Raji (cell line): Measurements from ENCODE around the gene ZNF423.

ENCODE experiments used
- POLR2A ChIP-seq: IDR thresholded peaks from 2 replicates; pipeline ENCODE4 v1.6.1; 2011; ENCODE audit warnings: low read depth, low read length, control low read depth; ENCODE audit not compliant: insufficient read depth

Gene ZNF423

DNA sequence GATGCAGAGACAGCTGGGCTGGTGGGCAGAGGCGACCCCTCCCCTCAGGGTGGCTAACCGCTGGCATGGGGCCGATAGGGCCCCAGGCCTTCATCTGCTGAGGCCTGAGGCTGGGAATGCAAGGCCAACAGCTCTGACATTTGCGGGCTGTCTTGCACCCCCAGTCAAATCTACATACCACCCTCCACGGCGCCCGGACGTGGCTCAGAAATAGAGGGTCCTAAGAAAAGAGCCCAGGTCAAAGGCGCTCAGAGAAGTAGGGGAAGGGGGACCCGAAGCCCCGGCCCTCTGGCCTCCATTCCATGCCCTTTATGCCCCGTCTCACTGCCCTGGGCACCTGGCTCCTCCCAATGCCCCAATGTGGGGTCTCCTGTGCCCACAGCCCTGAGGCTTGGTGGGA, 340.1 kb downstream of the ZNF423 start:
- TF ChIP-seq POLR2A = no peak

DNA sequence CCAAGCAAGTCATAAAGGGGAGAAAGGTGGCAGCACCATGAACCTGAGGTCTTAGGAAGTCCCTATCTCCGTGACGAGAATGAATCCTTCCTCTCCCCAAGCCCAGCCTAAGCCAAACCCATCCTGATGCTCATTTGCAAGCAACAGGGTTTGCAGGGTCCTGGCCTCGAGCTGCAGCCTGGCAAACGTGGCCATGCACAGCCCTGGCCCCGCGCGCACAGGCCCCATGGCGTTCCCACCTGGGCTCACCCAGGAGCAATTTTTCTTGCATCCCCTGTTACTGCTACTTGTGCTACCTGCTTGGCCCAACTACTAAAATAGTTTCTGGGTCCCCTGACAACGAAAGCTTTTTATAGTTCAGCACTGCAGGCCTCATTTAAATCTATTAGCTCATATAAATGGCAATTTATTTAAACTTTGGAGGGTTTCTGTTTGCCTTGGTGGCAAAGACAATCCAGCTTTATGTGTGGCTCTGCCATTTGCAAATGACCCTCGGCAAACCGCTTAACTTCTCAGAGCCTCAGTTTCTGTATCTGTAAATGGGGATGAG, 340.8 kb downstream of the ZNF423 start:
- no peak for TF ChIP-seq POLR2A

DNA sequence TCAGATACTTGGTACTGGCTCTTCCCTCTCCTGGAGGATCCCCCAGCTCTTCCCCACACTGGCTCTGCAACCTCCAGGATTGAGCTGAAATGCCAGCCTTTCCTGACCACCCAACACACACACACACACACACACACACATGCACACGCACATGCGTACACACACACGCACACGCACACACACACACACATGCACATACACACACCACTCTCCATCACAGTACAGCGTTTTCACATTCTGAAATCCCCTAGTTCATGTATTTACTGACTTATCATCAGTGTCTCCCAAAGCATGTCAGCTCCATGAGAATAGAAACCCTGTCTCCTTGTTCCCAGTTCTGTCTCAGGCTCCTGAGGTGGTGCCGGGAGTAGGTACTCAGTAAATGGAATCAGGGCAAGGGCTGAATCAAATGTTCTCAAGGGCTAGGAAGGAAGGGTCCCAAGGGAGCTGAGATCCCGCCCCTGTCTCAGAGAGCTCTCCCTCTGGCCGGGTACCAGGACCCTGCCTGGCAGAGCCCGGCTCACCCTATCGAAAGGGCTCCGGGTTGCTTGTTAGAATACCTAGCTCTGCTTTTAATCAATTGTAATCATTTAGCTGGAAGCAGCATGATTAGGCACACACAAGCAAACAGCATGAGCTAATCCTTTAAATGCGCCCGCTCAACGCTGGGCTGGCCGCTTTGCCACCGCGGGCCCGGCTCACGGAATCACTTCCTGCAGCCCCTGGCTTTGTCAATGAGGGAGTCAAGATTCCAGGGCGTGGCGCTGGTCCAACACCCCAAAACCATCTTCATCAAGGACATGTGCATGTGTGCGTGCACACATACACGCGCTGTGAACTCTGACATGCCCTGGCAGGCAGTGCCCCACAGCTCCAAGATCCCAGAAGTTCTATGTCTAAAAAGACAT, 341.6 kb downstream of the ZNF423 start:
- no peak for TF ChIP-seq POLR2A

DNA sequence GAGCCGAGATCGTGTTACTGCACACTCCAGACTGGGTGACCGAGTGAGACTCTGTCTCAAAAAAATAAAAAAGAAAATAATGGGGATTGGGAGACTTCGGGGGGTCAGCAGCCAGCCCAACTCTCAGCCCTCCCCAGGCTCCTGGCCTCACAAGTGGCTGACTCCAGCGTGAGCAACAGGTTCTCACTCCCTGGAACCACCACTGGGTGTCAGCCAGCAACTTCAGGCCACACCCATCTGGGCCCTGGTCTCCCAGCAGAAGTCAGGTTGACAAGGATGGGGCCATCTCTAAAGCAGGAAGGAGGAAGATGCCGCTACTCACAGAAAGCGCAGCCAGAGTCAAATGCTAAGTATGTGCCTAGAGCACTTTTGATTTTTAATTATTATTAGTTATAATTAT, 342.9 kb downstream of the ZNF423 start:
- no peak for TF ChIP-seq POLR2A

DNA sequence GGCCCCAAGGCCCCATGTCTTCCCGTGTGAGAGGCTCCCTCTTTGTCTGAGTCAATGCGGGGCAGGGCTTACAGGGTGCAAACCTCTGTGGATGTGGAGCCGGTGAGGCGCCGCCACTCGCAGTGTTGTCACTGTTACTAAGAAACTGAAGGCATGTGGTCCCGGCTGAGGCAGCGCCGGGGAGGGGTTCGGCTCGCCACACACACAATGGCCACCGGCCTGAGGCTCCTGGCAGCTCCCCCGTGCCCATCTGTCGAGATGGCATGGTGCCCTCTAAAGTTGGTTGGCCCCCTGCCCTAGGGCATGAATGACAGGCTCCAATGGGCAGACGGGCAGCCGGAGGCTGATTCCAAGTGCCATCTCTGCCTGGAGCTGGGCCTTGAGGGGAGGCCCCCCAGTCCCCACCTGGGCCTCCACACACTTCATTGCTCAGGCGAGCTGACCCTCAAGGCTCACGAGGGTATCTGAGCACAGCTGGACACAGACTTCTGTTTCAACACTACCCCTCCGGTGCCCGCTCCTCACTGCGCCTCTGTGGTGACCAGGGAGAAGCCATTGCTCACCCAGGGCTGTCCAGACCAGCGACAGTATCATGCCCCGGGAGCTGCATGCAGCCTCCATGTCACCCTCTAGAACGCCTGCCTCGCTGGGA, 345.1 kb downstream of the ZNF423 start:
- no peak for TF ChIP-seq POLR2A

DNA sequence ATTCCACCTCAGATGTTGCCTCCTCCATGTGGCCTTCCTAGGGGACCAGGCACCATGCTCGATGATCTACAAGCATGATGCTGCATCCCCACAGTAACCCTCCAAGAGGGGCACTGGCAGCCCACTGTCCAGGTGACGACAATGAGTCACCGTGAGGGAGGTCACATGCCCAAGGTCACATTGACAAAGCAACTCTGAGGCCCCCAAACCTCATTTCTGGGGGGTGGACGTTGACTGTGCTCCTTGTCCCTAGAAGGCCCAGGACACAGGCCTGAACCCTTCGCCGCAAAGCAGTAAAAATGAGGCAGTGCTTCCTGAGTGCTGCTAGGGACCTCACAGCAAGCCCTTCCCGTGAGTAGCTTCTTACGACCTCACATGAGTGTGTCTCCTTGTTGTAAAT, 345.8 kb downstream of the ZNF423 start:
- no peak for TF ChIP-seq POLR2A

DNA sequence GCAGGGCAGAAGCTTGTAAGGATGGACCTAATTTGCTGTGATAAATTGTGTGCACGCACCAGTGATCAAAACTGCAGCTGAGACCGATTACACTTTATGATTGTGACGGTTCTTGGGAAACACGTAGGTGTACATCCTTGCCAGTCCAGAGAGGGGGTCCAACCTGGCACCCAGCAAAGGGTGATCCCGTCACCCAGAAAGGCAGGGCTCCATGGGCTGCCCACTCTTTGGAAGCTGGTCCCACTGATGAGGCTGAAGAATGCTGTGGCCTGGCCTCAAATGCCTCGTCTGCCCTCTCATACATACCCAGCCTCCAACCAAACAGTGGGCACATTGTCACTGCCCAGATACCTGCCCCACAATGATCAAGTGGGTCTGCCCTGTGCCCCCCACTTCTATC, 350.4 kb downstream of the ZNF423 start:
- TF ChIP-seq POLR2A = no peak

DNA sequence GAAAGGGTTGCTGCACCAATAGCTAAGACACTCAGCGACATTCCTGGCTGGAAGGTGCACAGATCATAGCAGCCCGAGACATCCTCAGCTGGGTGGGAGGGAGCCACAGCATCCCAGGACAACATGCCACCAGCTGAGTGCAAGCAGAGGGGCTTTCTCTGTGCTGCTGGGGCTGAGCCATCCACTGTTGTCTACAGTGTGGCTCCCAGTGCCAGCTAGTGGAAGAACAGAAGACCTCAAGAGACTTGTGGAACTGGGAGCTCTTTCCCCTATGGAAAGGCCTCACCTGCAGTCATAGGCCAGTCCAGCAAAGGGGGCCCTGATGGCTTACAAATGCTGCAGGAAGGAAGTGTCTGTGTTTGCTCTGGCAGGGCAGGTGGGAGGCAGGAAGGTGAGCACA, 351.3 kb downstream of the ZNF423 start:
- TF ChIP-seq POLR2A = no peak

DNA sequence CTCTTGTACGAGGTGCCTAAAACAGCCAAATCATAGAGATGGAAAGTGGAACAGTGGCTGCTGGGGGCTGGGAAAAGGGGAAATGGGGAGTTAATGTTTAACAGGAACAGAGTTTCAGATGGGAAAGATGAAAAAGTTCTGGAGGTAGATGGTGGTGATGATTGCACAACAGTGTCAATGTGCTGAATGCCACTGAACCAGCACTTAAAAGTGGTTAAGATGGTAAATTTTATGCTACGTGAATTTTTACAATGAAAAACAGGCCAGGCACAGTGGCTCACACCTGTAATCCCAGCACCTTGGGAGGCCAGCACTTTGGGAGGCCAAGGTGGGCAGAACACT, 351.9 kb downstream of the ZNF423 start:
- TF ChIP-seq POLR2A = no peak

DNA sequence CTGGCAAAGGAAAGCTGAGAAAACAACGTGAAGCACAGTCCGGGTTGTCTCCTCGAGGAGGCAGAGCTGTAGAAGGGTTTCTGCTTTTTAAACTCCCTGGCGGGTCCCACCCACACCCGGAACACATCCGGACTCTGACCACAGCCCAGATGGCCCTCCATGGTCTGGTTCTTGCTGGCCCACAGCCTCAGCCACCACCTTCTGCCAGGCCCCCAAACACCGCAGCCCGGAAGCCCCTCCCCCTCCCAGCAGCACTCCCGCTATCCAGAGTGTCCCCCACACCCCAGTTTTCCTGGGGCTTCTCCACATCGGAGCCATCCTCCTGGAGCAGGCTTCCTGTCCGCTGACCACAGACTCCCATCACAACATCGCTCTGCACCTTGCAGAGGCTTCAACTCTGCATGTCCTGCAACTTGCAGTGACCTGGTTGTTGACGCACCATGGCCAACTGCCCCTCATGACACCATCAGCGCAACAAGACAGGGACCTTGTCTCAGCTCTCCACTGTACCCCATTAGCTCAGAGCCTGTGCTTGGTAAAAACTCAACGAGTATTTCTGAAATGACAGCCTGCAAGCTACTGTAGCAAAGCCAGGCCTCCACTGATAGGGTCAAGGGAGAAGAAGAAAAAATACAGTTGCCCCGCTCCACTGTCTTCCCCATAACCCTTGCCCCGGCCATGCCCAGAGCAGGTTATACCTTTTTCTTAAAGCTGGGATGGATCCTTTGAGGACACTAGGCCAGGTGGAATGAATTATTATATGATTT, 352.5 kb downstream of the ZNF423 start:
- TF ChIP-seq POLR2A = no peak

DNA sequence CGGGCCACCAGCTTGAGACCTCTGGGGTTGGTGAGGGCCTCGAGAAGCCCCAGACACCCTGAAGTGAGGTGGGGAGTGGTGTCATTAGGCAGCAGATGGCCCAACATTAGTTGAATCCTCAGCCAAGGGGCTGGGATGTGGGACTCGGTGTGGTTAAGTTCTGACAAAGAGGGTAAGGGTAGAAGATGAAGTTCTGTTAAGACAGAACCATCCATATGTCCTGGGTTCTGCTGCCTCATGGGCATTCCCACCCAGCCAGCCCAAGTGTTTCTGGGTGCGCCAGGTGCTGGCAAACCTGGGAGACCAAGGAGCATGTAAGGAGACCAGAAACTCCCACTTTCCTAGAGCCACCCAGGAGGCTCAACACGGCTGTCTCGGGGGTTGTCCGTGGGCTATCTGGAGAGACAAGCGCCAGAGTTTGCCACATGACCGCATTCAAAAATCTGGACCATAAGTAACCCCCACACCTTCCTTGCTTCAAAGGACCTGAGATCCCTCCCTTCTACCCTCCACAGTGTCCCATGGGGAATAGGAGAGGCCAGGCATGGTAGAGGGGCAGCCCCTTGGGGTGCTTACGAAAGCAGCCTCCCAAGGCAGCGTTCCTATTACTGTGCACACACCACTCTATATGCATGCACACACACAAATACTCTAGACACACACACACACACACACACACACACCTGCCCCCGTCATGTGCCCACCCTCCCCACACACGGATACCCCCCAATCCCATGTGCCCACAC, 353.6 kb downstream of the ZNF423 start:
- TF ChIP-seq POLR2A = no peak

DNA sequence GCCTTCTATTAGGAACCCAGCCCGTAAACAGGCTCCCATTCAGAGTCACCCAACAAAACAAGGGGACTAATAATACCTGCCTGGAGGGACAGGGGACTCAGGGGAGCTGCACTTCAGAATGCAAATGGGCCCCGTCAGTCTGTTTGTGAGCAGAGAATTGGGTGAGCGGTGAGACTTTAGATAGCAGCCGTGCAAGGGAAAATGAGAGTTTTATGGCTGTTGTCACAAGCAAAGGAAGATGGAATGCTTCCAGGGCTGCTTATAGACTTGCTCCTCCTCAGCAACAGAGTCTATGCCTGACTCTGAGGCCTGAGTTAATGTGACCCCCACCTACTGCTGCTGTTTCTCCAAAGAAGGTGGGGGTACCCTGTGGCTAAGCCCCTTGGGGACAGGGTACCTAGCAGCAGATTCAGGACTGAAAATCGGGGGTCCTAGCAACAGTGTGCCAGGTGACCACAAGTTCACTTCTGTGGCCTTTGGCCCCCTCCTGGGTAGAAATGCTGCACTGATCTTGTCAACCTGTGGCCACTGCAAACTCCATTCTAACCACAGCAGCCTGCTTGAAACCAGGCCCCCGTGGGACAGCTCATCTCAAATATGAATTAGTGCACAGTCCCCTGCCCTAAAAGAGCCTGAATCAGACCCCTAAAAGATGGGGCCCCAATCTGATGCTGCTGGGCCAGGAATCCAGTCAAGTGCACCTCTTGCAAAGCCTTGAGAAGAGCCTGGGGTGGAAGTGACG, 355.9 kb downstream of the ZNF423 start:
- TF ChIP-seq POLR2A = no peak

DNA sequence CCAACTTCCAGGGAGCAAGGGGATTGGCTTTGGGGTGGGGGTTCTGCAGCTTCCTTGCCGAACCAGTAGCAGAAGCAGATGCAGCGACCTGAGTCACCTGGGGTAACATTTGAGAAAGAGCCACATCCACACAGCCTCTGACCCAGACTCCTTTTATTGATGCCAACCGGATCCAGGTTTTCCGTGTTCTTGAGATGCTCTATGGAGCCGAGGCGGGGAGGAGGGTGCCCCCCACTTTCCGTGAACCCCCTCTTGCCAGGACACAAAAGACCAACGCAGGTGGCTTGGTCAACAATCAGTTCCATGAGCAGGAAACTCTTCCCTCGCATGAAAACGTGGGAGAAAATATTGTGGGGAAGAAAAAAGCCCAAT, 356.5 kb downstream of the ZNF423 start:
- no peak for TF ChIP-seq POLR2A
